ENCODE results near the gene DLL3.
A peak's percentile ranks its signal among the peaks of the same experiment; 100 is the strongest.

The DLL3 gene

DNA sequence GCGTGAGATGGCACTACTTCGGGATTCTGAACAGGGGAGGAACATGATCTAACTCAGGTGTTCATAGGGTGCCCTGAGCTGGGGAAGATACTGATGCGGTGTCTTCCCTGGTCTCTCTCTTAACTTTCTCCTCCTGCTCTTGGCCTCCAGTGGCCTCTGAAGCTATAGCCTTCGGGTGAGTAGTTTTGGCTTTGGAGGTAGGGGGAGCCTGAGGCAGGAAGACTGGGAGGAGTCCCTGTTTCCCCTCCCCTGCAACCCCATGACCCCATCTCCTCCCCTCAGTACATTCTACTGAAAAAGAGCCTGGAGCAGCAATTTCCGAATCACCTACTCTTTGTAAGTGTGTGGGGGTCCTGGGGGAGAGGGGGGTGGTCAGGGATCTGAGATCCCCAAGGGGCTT is 19.7 kb downstream of the DLL3 start:
- DNase-seq, result no peak

DNA sequence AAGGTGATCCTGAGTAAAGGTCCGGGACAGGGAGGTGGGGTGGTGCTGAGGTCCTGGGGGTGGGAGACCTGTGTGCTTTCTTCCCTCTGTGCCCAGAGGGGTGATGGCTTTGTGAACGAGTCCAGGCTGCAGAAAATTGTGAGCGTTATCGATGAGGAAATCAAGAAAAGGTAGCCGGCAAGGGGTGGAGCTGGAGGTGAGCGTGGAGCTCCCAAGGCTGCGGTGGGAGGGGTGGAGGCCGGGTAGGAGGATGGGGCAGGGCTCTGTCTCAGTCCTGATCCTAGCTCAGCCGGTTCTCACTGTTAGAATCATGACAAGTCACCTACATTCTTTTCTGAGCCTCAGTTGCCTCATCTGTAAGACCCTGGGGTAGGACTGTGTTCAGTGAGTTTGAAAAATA is 20.2 kb downstream of the DLL3 start:
- no peak for DNase-seq

DNA sequence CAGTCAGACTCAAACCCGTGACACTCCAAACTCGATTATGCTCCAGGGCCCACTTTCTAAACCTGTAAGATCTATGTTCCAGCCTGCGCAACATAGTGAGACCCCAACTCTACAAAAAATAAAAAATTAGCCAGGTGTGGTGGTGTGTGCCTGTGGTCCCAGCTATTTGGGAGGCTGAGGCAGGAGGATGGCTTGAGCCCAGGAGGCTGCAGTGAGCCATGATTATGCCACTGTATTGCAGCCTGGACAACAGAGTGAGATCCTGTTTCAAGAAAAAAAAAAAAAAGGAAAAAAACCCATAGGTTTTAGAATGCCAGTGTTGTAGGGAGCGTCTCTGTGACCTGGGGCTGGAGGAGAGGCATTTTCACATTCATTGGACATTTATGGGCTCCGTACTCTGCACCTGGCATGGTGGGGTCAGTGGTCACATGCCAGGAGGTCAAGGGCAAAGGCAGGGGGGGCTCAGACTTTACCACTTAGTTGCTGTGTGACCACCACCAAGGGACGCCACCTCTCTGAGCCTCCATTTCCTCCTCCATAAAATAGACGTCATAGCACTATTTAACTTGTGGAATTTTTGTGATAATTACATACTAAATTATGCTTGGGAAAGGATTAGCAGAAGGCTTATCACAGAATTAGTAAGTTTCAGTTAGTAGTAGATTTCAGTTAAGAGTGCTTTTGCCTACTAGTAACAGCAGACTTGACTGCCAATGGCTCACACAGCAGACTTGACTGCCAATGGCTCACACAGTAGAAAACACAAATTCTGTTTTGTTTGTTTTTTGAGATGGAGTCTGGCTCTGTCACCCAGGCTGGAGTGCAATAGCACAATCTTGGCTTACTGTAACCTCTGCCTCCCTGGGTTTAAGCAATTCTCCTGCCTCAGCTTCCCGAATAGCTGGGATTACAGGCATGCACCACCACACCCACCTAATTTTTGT is 22.1 kb downstream of the DLL3 start:
- no peak for DNase-seq

DNA sequence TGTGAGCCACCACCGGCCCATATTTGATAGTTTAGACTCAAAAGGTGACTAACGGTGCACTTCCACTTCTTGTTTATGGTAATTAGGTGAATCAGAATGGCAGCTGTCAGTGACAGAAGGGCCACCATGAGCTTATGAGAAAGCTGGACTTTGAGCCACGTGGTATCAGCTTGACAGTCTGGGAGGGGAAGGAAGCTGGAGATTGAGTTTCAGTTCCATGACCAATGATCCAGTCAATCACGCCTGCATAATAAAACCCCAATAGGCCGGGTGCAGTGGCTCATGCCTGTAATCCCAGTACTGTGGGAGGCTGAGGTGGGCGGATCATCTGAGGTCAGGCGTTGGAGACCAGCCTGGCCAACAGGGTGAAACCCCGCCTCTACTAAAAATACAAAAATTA is 25.7 kb downstream of the DLL3 start:
- DNase-seq, result no peak

DNA sequence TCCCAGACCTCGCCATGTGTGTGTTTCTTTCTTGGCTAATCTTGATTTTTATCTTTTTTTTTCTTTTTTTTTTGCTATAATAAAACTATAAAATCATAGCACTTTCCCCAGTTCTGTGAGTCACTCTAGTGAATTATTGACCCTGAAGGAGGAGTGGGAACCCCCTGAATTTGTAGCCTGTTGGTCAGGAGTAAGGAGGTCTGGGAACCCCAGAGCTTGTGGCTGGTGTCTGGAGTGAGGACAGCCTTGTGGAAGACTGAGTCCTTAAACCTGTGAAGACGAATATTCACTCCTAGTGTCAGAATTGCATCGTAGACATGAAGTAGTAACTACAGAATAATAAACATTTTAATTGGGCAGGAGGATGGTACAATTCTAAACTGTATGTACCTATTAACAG is 26.5 kb downstream of the DLL3 start:
- no peak for DNase-seq

DNA sequence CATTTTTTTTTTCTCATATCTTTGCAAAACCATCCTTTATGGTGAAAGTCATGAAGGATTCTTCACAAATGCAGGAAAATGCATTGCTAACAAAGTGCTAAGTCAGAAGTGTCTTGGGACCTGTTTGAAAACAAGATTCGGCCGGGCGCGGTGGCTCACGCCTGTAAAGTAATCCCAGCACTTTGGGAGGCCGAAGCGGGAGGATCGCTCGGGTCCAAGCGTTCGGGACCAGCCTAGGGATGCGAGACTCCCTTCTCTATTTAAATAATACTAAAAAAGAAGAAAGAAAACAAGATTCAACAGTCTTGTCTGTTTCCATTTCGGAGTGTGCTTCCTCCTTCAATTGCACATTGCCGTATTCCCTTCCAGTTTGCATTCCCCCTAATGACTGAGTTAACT is 33.1 kb downstream of the DLL3 start:
- no peak for DNase-seq

DNA sequence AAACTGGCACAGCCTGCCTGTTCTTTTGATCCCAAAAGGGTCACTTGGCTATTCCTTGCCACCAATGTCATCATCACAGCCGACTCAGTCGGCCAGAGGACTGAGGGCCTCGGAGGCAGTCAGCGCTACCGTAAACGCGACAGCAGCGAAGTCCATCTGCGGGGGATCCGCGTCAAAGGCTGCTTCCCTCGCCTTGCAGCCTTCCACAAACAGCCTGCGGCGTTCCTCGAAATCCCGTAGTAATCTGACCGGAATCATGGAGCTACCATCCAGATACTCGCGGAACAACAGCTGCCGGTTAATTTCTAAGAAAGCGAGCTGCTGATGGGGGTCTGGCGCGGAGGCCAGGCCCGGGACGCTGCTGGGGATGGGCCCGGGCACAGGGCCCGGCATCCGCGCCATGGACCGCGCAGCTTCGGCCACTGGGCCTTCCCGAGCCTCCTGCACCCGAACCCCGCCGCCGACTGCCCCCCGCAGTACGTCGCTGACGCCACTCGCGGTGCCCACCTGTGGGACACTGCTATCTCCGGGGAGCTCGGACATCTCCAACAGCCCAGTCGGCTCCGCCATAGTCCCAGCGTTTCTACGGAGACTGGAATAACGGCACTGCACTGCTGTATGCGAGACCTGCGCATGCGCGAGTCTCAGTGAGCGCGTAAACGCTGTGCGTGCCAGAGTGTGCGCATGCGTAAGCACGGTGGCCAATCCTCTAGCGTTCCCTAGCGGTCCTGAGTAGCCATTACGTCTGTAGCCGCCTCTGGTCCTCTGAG is 33.7 kb downstream of the DLL3 start, which contains the start of gene EID2B:
TSS of gene EID2B (minus strand) at position 620 of the 770 bp plus-strand sequence. CDS start at position 570, 50 bp downstream.
- peak; percentile 95 to 99 for DNase-seq

DNA sequence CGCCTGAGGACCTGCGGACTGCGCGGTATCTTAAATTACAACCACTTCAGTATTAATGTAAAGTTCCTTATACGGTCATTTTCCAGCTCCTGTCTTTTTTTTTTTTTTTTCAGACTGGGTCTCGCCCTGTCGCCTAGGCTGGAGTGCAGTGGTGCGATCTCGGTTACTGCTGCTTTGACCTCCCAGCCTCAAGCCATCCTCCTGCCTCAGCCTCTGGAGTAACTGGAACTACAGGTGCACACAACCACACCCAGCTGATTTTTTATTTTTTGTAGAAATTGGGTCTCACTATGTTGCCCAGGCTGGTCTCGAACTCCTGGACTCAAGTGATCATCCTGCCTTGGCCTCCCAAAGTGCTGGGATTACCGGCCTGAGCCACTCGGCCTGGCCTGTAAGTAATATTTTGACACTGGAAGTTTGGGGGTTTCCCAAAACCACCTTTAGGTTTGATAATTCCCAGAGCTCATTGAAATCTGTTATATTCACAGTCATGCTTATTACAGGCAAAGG is 34.3 kb downstream of the DLL3 start:
- no peak for DNase-seq

DNA sequence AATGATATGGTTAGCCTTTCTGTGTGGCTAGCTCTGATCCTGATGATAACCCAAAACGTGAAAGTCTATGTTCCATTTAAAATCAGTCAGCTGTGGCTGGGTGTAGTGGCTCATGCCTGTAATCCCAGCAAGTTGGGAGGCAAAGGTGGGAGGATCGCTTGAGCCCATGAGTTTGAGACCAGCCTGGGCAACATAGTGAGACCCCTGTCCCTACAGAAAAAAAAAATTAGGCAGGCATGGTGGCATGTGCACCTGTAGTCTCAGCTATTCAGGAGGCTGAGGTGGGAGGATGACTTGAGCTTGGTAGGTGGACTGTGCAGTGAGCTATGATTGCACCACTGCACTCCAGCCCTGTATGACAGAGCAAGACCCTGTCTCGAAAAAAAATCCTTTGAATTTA is 35.0 kb downstream of the DLL3 start:
- no peak for DNase-seq

DNA sequence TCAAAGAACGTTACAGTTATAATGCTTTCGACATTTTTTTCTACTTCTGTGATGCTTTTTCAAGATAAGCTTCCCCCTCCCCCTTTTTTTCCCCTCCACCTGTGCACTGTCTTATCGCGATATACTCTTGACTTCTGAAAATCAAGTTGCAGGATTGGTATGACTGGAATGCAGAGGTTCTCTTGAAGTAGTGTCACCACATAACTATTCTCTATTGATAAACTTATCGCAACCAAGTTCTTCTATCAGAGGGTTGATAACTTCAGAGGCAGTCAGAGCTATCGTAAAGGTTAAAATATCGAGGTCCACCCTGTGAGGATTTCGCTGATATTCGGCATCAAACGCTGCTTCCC is 40.4 kb downstream of the DLL3 start:
- no peak for DNase-seq

GRCh38 chr19:39539518-39540332 is 41.0 kb downstream of the DLL3 start, which contains the start of gene EID2:
EID2 (minus strand) TSS chr19:39540161; CDS start chr19:39540079, 82 bp downstream.
- peak; percentile 74 to 96 for DNase-seq

- DNase-seq, result no peak
These were observed 41.6 kb downstream of the DLL3 start for GRCh38 chr19:39540333-39540673.

DNA sequence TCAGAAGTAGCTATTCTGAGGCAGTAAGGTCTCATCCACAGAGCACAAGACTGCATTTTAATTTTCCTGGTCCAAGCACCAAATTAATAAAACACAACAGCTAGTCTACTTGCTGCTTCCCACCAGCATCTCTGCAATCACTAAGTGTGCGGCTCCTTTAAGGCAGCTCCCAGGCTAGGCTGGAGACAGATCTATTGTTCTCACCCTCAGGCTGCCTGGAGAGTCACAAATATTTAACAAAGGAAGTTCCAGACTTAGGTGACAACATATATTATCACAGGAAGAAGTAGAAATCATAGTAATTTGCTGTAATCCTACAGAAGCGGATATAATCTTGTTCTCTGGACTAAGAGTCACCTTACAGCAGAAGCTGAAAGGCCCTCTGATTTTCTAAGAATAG is 43.5 kb downstream of the DLL3 start:
- DNase-seq, result no peak

DNA sequence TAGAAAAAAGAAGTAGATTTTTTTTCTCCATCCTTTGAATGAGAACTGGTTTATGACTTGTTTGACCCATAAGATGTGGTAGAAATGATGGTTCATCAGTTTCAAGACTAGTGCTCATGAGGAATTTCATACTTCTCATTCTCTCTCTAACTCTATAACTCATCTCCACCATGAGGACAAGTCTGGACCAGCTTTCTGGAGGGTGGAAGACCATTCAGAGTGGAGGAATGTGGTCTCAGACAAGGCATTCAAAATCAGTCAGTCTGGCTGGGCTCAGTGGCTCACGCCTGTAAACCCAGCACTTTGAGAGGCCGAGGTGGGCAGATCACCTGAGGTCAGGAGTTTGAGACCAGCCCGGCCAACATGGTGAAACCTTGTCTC is 44.7 kb downstream of the DLL3 start:
- no peak for DNase-seq

GRCh38 chr19:39544226-39544903 is 45.6 kb downstream of the DLL3 start:
- no peak for DNase-seq

GRCh38 chr19:39544911-39545310 is 46.2 kb downstream of the DLL3 start:
- no peak for DNase-seq

- DNase-seq, result no peak
These were observed 47.9 kb downstream of the DLL3 start for GRCh38 chr19:39546599-39546998.

GRCh38 chr19:39550197-39550596 is 51.5 kb downstream of the DLL3 start:
- no peak for DNase-seq

GRCh38 chr19:39553082-39553652 is 54.4 kb downstream of the DLL3 start:
- no peak for DNase-seq

GRCh38 chr19:39554701-39555311 is 56.1 kb downstream of the DLL3 start:
- no peak for DNase-seq

DNA sequence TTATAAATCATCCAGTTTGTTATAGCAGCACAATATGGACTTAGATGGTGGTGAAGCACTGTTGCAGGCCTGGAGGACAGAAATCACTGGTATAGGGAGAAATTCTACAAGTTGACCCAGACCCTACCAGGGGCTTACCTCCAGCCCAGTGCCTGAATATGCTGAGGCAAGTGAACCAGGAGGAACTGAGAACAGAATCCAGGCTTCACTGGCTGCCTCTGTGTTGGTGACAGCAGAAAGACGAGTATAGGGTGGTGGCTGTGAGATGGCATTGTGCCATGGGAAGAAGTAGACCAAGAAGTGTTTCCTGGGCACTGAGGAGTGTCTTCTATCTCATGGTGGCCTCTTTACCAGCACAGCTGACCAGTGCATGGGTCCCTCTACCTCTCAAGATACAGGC is 57.1 kb downstream of the DLL3 start:
- DNase-seq, result no peak

Data from NCI-H446 (cell line).